ENCODE results near the gene RUNX1.

Gene RUNX1

GRCh38 chr21:34768326-34768725 is 280.8 kb downstream of the RUNX1 start:
- DNase-seq, result no peak

GRCh38 chr21:34766862-34767261 is 282.2 kb downstream of the RUNX1 start:
- no peak for DNase-seq

- no peak for DNase-seq
These were observed 283.5 kb downstream of the RUNX1 start for GRCh38 chr21:34765619-34766018.

GRCh38 chr21:34764715-34765284 is 284.3 kb downstream of the RUNX1 start:
- DNase-seq, result no peak

GRCh38 chr21:34762786-34763185 is 286.3 kb downstream of the RUNX1 start:
- no peak for DNase-seq

- no peak for DNase-seq
These were observed 287.3 kb downstream of the RUNX1 start for GRCh38 chr21:34761758-34762330.

- no peak for DNase-seq
These were observed 294.1 kb downstream of the RUNX1 start for GRCh38 chr21:34754690-34755647.

GRCh38 chr21:34748862-34749261 is 300.2 kb downstream of the RUNX1 start:
- no peak for DNase-seq

- DNase-seq, result peak; percentile 63
These were observed 303.4 kb downstream of the RUNX1 start for GRCh38 chr21:34745557-34746255.

- DNase-seq, result no peak
These were observed 304.3 kb downstream of the RUNX1 start for GRCh38 chr21:34744801-34745200.

- DNase-seq, result no peak
These were observed 305.3 kb downstream of the RUNX1 start for GRCh38 chr21:34743831-34744230.

GRCh38 chr21:34743285-34743684 is 305.8 kb downstream of the RUNX1 start:
- no peak for DNase-seq

GRCh38 chr21:34740198-34740597 is 308.9 kb downstream of the RUNX1 start:
- no peak for DNase-seq

Measured in NCI-H2171 treated with DMSO at 0.1 percent for 48 hours (cell line).